Measurements from ENCODE around the gene KRTAP6-1.

KRTAP6-1 gene

GRCh38 chr21:30613836-30614235 lies at the start of gene KRTAP6-1:
Gene KRTAP6-1, minus strand, starts transcription at chr21:30613930. Its CDS starts 26 bp downstream, at chr21:30613904.
- no peak for DNase-seq

GRCh38 chr21:30652891-30653290 lies 39.2 kb upstream of the KRTAP6-1 start:
- DNase-seq, result no peak

- no peak for DNase-seq
Measured at GRCh38 chr21:30646904-30647414, 33.2 kb upstream of the KRTAP6-1 start.

GRCh38 chr21:30642564-30642963 lies 28.8 kb upstream of the KRTAP6-1 start, which contains the start of gene KRTAP20-3:
Gene KRTAP20-3, plus strand, starts transcription at chr21:30642864.
- DNase-seq, result no peak

GRCh38 chr21:30638686-30639085 lies 25.0 kb upstream of the KRTAP6-1 start:
- DNase-seq, result no peak

GRCh38 chr21:30634906-30635305 lies 21.2 kb upstream of the KRTAP6-1 start, which contains the start of gene KRTAP20-2:
Gene KRTAP20-2, plus strand, starts transcription at chr21:30635206. Its CDS starts 58 bp downstream, at chr21:30635264.
- no peak for DNase-seq

GRCh38 chr21:30629200-30629599 lies 15.5 kb upstream of the KRTAP6-1 start:
- DNase-seq, result no peak

- no peak for DNase-seq
Measured at GRCh38 chr21:30628109-30628508, 14.4 kb upstream of the KRTAP6-1 start.

GRCh38 chr21:30625449-30626165 lies 11.9 kb upstream of the KRTAP6-1 start:
- no peak for DNase-seq

- no peak for DNase-seq
Measured at GRCh38 chr21:30623362-30623761, 9.6 kb upstream of the KRTAP6-1 start.

- DNase-seq, result no peak
Measured at GRCh38 chr21:30620522-30620921, 6.8 kb upstream of the KRTAP6-1 start, which contains the start of gene KRTAP20-4. Gene KRTAP20-4, plus strand, starts transcription at chr21:30620627.

- DNase-seq, result no peak
Measured at GRCh38 chr21:30620080-30620479, 6.3 kb upstream of the KRTAP6-1 start.

GRCh38 chr21:30616125-30616524 lies 2.4 kb upstream of the KRTAP6-1 start, which contains the start of gene KRTAP20-1:
Gene KRTAP20-1, plus strand, starts transcription at chr21:30616425. Its CDS starts 30 bp downstream, at chr21:30616455.
- no peak for DNase-seq

- DNase-seq, result no peak
Measured at GRCh38 chr21:30615199-30615598, 1.5 kb upstream of the KRTAP6-1 start.

- DNase-seq, result no peak
Measured at GRCh38 chr21:30612132-30612531, 1.6 kb downstream of the KRTAP6-1 start.

- no peak for DNase-seq
Measured at GRCh38 chr21:30605968-30606367, 7.8 kb downstream of the KRTAP6-1 start.

- no peak for DNase-seq
Measured at GRCh38 chr21:30600787-30601186, 12.9 kb downstream of the KRTAP6-1 start, which contains the start of gene KRTAP22-1. Gene KRTAP22-1, plus strand, starts transcription at chr21:30601087.

- DNase-seq, result no peak
Measured at GRCh38 chr21:30598802-30599201, 14.9 kb downstream of the KRTAP6-1 start, which contains the start of gene KRTAP6-2. Gene KRTAP6-2, minus strand, starts transcription at chr21:30598902. Its CDS starts 28 bp downstream, at chr21:30598874.

- DNase-seq, result no peak
Measured at GRCh38 chr21:30592140-30592539, 21.6 kb downstream of the KRTAP6-1 start, which contains the start of gene KRTAP6-3. Gene KRTAP6-3, plus strand, starts transcription at chr21:30592440. Its CDS starts 6 bp downstream, at chr21:30592446.

- no peak for DNase-seq
Measured at GRCh38 chr21:30590297-30590696, 23.4 kb downstream of the KRTAP6-1 start, which contains the start of gene KRTAP22-2. Gene KRTAP22-2, minus strand, starts transcription at chr21:30590397.

- no peak for DNase-seq
Measured at GRCh38 chr21:30582870-30583269, 30.9 kb downstream of the KRTAP6-1 start.

- DNase-seq, result no peak
Measured at GRCh38 chr21:30580132-30580531, 33.6 kb downstream of the KRTAP6-1 start.

GRCh38 chr21:30579346-30579745 lies 34.4 kb downstream of the KRTAP6-1 start:
- no peak for DNase-seq

- no peak for DNase-seq
Measured at GRCh38 chr21:30577766-30578165, 36.0 kb downstream of the KRTAP6-1 start.

All from hematopoietic multipotent progenitor cell treated with erythropoietin and hydrocortisone succinate and interleukin-3 and kit ligand, for 8 days (in vitro differentiated cells).